Myocyte (in vitro differentiated cells): Measurements from ENCODE around the gene TNK1. TPM values are rescaled to one million over a fixed set of nuclear protein-coding genes. Genes with fewer than 3 reads are reported as not detected.

Experiments used
- DNase-seq: peaks from one replicate; pipeline ENCODE4 v3.0.0-alpha.2; 2012; ENCODE audit warnings: low read depth
- total RNA-seq: library from RNA; depleted of rRNA; stranded (reverse); fragments of >200 nt; gene quantifications from 2 replicates; pipeline ENCODE4 v1.2.3, GENCODE V29; 2014

The TNK1 gene
- total RNA-seq, 1 donor from 2014 or later: not detected

- no peak for DNase-seq
Observed at GRCh38 chr17:7389924-7390910, 9.3 kb downstream of the TNK1 start.

- DNase-seq: no peak
Observed at GRCh38 chr17:7391307-7391706, 10.4 kb downstream of the TNK1 start.

- DNase-seq: no peak
Observed at GRCh38 chr17:7392696-7393612, 12.1 kb downstream of the TNK1 start.

- peak; percentile 51 for DNase-seq
Observed at GRCh38 chr17:7393613-7394451, 12.9 kb downstream of the TNK1 start.

GRCh38 chr17:7394452-7395191, 13.7 kb downstream of the TNK1 start, which contains the start of gene PLSCR3:
TSS of gene PLSCR3 (minus strand) at chr17:7394525. CDS start at chr17:7394110, 415 bp downstream.
- peak; percentile 82 for DNase-seq

- DNase-seq: no peak
Observed at GRCh38 chr17:7396147-7396546, 15.3 kb downstream of the TNK1 start.

- DNase-seq: no peak
Observed at GRCh38 chr17:7398612-7399011, 17.7 kb downstream of the TNK1 start.

- no peak for DNase-seq
Observed at GRCh38 chr17:7403043-7403726, 22.3 kb downstream of the TNK1 start.

GRCh38 chr17:7403727-7403976, 22.8 kb downstream of the TNK1 start:
- DNase-seq: peak; percentile 83

GRCh38 chr17:7403977-7404736, 23.3 kb downstream of the TNK1 start, which contains the start of gene TMEM256:
TSS of gene TMEM256 (minus strand) at chr17:7404097. CDS start at chr17:7404084, 13 bp downstream.
- DNase-seq: peak; percentile 100

GRCh38 chr17:7404737-7405349, 24.0 kb downstream of the TNK1 start:
- DNase-seq: no peak

- DNase-seq: no peak
Observed at GRCh38 chr17:7405350-7406234, 24.7 kb downstream of the TNK1 start.

GRCh38 chr17:7406235-7406825, 25.4 kb downstream of the TNK1 start:
- DNase-seq: no peak

- no peak for DNase-seq
Observed at GRCh38 chr17:7407082-7407481, 26.2 kb downstream of the TNK1 start.

- DNase-seq: no peak
Observed at GRCh38 chr17:7407485-7408251, 26.8 kb downstream of the TNK1 start, which contains the start of gene NLGN2. TSS of gene NLGN2 (plus strand) at chr17:7407845. CDS start at chr17:7408256, 411 bp downstream.

- DNase-seq: no peak
Observed at GRCh38 chr17:7408252-7408727, 27.4 kb downstream of the TNK1 start.
